Activated CD4-positive, alpha-beta T cell treated with anti-CD3 and anti-CD28 coated beads, Interleukin-2, amount 50 U/mL, for 1 hour (primary cell): ENCODE data around the gene POLR3GL.
A peak's percentile ranks its signal among the peaks of the same experiment; 100 is the strongest.

ENCODE experiments used
- DNase-seq: peaks from one replicate; pipeline ENCODE4 v3.0.0-alpha.2; 2020

Gene POLR3GL

DNA sequence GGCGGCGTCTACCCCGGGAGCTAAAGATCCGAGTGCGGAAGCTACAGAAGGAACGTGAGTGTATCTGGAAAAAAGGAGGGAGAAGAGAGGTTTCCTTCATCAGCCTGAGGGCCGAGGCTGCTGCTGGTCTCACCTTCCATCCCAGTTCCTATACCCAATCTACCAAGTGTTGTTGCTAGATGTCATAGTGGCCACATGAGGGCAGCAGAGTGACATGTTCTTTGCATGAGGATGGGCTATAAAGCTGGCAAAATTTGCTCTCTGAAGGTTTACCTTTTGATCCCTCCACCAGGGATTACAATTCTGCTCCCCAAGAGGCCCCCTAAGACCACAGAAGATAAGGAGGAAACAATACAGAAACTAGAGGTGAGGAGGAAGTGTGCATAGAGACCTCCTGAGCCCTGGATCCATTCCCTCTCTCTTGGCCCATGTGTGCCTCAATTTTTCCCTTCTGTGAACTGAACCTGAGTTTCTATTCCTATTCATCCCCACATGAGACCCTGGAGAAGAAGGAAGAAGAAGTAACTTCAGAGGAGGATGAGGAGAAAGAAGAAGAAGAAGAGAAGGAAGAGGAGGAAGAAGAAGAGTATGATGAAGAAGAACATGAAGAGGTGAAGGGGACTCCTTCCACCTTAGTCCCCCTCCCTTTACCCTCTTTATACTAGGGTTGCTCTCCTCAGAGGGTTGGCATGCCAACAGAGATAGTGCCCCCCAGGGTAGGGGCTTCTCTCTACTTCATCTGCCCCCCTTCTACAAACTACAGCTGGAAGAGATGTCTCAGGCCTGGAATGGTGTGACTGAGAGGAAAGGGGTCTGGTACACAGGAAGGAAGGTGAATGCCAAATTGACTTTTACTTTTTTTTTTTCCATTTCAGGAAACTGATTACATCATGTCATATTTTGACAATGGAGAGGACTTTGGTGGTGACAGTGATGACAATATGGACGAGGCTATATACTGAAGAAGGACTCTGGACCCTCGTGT, 13.3 kb downstream of the POLR3GL start:
- DNase-seq, result peak; percentile 69

GRCh38 chr1:145978471-145978853, 14.0 kb downstream of the POLR3GL start:
- no peak for DNase-seq

GRCh38 chr1:145978854-145979745, 14.6 kb downstream of the POLR3GL start:
- peak; percentile 67 for DNase-seq

- no peak for DNase-seq
Measured at GRCh38 chr1:145979746-145980456, 15.4 kb downstream of the POLR3GL start.

GRCh38 chr1:145980457-145980994, 16.0 kb downstream of the POLR3GL start:
- DNase-seq, result no peak

- no peak for DNase-seq
Measured at GRCh38 chr1:145982010-145982723, 17.7 kb downstream of the POLR3GL start.

DNA sequence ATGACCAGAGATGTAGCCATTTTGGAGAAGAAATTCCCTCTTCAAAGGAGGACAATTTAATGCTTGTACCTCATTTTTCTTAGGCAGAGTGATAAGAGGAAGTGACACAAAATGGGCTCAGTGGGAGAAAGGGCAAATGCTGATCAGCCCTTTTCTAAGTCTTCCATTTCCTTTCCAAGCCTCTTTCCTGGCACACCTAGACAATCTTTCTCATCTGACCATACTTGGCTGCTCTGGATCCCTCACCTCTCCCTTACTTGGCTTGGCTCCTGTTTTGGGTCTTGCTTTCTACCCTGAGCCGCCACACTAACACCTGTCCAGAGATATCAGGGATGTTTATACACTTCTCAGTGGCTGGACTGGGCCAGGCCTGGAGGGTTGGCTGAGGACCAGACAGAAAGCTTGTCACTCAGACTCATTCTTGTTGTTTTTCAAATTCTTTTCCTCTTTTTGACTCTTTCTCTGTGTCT, 18.8 kb downstream of the POLR3GL start:
- no peak for DNase-seq

- DNase-seq, result peak; percentile 35
Measured at GRCh38 chr1:145983960-145984830, 19.7 kb downstream of the POLR3GL start.

- no peak for DNase-seq
Measured at GRCh38 chr1:145985129-145985501, 20.6 kb downstream of the POLR3GL start.

GRCh38 chr1:145985502-145986439, 21.3 kb downstream of the POLR3GL start:
- DNase-seq, result no peak

DNA sequence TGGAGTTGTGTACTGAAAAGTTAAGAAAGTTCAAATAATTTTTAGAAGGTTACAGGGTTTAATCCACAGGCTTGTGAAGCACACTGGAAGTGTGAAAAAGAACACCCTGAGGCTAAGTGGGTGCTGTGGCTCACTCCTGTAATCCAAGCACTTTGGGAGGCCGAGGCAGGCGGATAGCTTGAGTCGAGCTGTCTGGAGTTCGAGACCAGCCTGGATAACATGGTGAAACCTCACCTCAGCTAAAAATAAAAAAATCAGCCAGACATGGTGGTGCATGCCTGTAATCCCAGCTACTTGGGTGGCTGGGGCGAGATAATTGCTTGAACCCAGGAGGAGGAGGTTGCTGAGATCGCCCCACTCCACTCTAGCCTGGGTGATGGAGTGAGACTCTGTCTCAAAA, 22.1 kb downstream of the POLR3GL start:
- no peak for DNase-seq

- DNase-seq, result no peak
Measured at GRCh38 chr1:145987926-145988325, 23.4 kb downstream of the POLR3GL start.

DNA sequence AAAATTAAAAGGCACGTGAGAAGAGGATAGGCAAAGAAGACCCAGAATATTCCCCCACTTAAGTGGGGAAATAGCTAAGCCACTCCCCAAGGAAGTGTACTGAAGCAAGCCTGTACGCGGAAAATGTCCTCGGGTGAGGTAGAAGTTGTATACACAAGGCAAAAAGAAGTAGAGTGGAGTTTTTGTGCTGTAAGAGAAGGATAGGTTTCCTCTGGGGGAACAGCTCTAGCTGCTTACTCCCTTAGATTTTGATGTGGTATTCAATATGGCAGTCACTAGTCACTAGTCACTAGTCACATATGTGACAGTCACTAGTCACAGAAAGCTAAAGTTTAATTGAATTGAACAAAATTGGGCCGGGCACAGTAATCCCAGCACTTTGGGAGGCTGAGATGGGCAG, 24.3 kb downstream of the POLR3GL start:
- no peak for DNase-seq

- no peak for DNase-seq
Measured at GRCh38 chr1:145990249-145990855, 25.9 kb downstream of the POLR3GL start.

- no peak for DNase-seq
Measured at GRCh38 chr1:145991735-145992412, 27.4 kb downstream of the POLR3GL start.

DNA sequence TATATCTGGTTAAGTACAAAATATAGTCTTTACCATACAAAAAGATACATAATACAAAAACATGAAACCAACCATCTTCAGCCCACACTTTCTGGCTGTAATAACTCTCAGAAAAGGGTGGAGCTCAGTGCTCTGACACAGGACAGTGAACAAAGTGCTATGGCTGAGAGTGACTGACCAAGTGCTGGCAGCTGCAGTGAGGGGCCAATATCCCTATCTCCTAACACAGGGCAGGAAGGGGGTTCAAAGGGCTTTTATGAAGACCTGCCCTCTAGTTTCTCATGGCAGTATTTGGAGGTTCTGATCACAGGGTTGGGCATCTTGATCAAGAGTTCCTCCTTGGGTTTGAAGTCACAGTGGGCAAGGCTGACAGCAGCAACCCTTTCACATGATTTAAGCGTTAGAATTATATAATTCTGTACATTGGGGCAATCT, 28.0 kb downstream of the POLR3GL start:
- no peak for DNase-seq

DNA sequence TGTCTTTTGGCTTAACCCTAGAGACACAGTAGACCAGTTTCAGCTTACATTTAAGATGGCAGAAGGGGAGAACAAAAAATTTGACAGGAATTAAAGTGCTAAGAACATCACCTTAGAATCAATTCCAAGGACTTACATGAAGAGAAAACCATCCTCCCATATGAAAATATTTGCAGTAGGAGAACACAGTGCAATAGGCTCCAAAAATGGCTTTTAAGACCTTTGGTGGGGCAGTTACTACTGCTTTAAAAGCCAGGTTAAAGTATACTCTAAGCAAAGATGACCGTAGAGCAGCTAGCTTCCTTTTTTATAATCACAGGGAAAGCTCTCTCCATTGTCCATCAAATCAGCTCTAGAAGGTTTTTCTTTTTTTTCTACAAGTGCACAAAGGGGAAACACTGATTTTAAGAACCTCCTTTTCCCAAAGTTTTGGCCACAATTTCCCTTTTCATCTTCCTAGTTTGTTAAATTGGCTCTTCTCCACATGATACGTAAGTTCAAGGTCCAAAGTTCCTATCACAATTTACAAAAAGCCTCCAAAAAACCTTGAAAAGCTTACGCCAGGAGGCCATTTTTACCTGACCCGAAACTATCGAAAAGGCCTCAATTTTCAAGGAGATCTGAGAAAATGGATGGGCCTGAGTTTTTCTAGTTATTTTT, 28.6 kb downstream of the POLR3GL start:
- DNase-seq, result no peak
